Neutrophil (primary cell): ENCODE results near the gene MEIKIN.

Experiments used
- H3K27ac ChIP-seq: fragments of 200-600 bp; sonication (generic); 2 replicates; pipeline ENCODE4 v1.5.1; 2016; ENCODE audit warnings: mild to moderate bottlenecking, moderate library complexity
- H3K27me3 ChIP-seq: fragments of 200-600 bp; sonication (generic); 2 replicates; pipeline ENCODE4 v1.6.0; 2016; ENCODE audit warnings: mild to moderate bottlenecking
- H3K36me3 ChIP-seq: fragments of 200-600 bp; sonication (generic); 2 replicates; pipeline ENCODE4 v1.5.1; 2017
- H3K4me1 ChIP-seq, 2 experiments: fragments of 200-600 bp in 1 of 2; sonication (generic) in 1 of 2; 1 replicate in 1 of 2; 2 replicates in 1 of 2; pipeline versions ENCODE4 v1.5.1 to v1.6.1; 2013 to 2016; ENCODE audit warnings: low read depth in 1 of 2, low read length in 1 of 2, mild to moderate bottlenecking in 1 of 2, moderate library complexity in 1 of 2; ENCODE audit not compliant: control insufficient read depth in 1 of 2, insufficient read depth in 1 of 2
- H3K4me3 ChIP-seq, 2 experiments: fragments of 200-600 bp in 1 of 2; sonication (generic) in 1 of 2; 1 replicate in 1 of 2; 2 replicates in 1 of 2; pipeline ENCODE4 v1.5.1; 2013 to 2016; ENCODE audit warnings: low read depth in 1 of 2, low read length in 1 of 2, mild to moderate bottlenecking in 1 of 2, moderate library complexity in 1 of 2
- H3K9me3 ChIP-seq: fragments of 200-600 bp; sonication (generic); 2 replicates; pipeline ENCODE4 v1.5.1; 2016
- CTCF ChIP-seq: fragments of 200-600 bp; sonication (generic); IDR thresholded peaks from 2 replicates; pipeline ENCODE4 v1.5.1; 2016; ENCODE audit warnings: antibody characterized with exemption

Gene MEIKIN

GRCh38 chr5:131977212-131977604, 31.7 kb upstream of the MEIKIN start:
- H3K4me3 ChIP-seq: no peak overlapping the region
- H3K27ac ChIP-seq: no peak overlapping the region
- no peaks in the 10 kb centered on the region for H3K36me3 ChIP-seq
- H3K4me1 ChIP-seq: no peaks in the 10 kb centered on the region
- TF ChIP-seq CTCF: no peak
- H3K27me3 ChIP-seq: no peaks in the 10 kb centered on the region
- no peaks in the 10 kb centered on the region for H3K9me3 ChIP-seq

GRCh38 chr5:131976414-131977211, 31.1 kb upstream of the MEIKIN start:
- H3K36me3 ChIP-seq: no peaks in the 10 kb centered on the region
- no peak overlapping the region for H3K4me3 ChIP-seq
- TF ChIP-seq CTCF: no peak
- H3K9me3 ChIP-seq: no peaks in the 10 kb centered on the region
- no peaks in the 10 kb centered on the region for H3K4me1 ChIP-seq
- no peaks in the 10 kb centered on the region for H3K27me3 ChIP-seq
- H3K27ac ChIP-seq: no peak overlapping the region

GRCh38 chr5:131974956-131975726, 29.7 kb upstream of the MEIKIN start:
- Histone ChIP-seq H3K27me3 (peaks cover 10% of the 10 kb centered on the region), H3K4me1 (no peaks in the 10 kb centered on the region), H3K9me3 (no peaks in the 10 kb centered on the region), H3K36me3 (no peaks in the 10 kb centered on the region), H3K4me3 (no peak overlapping the region), H3K27ac (no peak overlapping the region)
- TF ChIP-seq CTCF: no peak

GRCh38 chr5:131974622-131974955, 29.1 kb upstream of the MEIKIN start:
- no peaks in the 10 kb centered on the region for H3K36me3 ChIP-seq
- TF ChIP-seq CTCF: no peak
- no peak overlapping the region for H3K27ac ChIP-seq
- H3K27me3 ChIP-seq: peaks cover 10% of the 10 kb centered on the region
- no peaks in the 10 kb centered on the region for H3K9me3 ChIP-seq
- no peaks in the 10 kb centered on the region for H3K4me1 ChIP-seq
- H3K4me3 ChIP-seq: no peak overlapping the region

- Histone ChIP-seq H3K9me3 (no peaks in the 10 kb centered on the region), H3K27ac (no peak overlapping the region), H3K36me3 (no peaks in the 10 kb centered on the region), H3K4me1 (no peaks in the 10 kb centered on the region), H3K27me3 (peaks cover 10% of the 10 kb centered on the region), H3K4me3 (no peak overlapping the region)
- TF ChIP-seq CTCF: no peak
These were observed 28.6 kb upstream of the MEIKIN start for GRCh38 chr5:131974016-131974415.
